ENCODE measurements around the gene RIN1.

GRCh38 chr11:66328302-66329144, 7.7 kb downstream of the RIN1 start:
- TF ChIP-seq CTCF (IDR thresholded peaks at IDR 0.05; ENCODE audit: low read depth, low read length): peak; percentile 89
- TF ChIP-seq POLR2A (IDR thresholded peaks at IDR 0.05; ENCODE audit: extremely low read depth, insufficient read length): no peak

Measured in NB4 (cell line).